Measurements from ENCODE around the gene KLHL40. TPM values are rescaled to one million over a fixed set of nuclear protein-coding genes. Genes with fewer than 3 reads are reported as not detected.
A peak's percentile ranks its signal among the peaks of the same experiment; 100 is the strongest.

KLHL40 gene
- total and polyA plus RNA-seq, 11 donors: 0.19 to 6.8 (median 0.73) TPM; not detected in 1

GRCh38 chr3:42674146-42674545, 11.2 kb upstream of the KLHL40 start:
- H3K27me3 ChIP-seq: no peaks in the 10 kb centered on the region
- H3K4me3 ChIP-seq: no peak overlapping the region
- TF ChIP-seq POLR2A (IDR thresholded peaks at IDR 0.05) (no peak), CTCF (IDR thresholded peaks at IDR 0.05) (no peak)
- intact Hi-C loops (cut with DNase I): no loop called here
- WGBS, 4 donors: 53 to 59% (median 56%) methylated on average over 3 of the region's 3 CpGs
- no peaks in the 10 kb centered on the region for H3K4me1 ChIP-seq
- H3K36me3 ChIP-seq: no peaks in the 10 kb centered on the region
- H3K9me3 ChIP-seq: peaks cover 0 to 26% (median 0%) of the 10 kb centered on the region in 12 donors
- DNase-seq: no peak
- no peak for ATAC-seq
- no peak overlapping the region for H3K27ac ChIP-seq

GRCh38 chr3:42675909-42676308, 9.4 kb upstream of the KLHL40 start:
- no peak overlapping the region for H3K27ac ChIP-seq
- H3K4me3 ChIP-seq: no peak overlapping the region
- WGBS, 4 donors: 79 to 84% (median 82%) methylated on average over 2 of the region's 2 CpGs
- DNase-seq (no peak), ATAC-seq (no peak)
- H3K27me3 ChIP-seq: no peaks in the 10 kb centered on the region
- H3K36me3 ChIP-seq: no peaks in the 10 kb centered on the region
- intact Hi-C loops (cut with DNase I): no loop called here
- TF ChIP-seq POLR2A (IDR thresholded peaks at IDR 0.05): no peak
- TF ChIP-seq CTCF (IDR thresholded peaks at IDR 0.05): no peak
- peaks cover 0 to 26% (median 0%) of the 10 kb centered on the region in 12 donors for H3K9me3 ChIP-seq
- H3K4me1 ChIP-seq: no peaks in the 10 kb centered on the region

- H3K36me3 ChIP-seq: no peaks in the 10 kb centered on the region
- H3K4me3 ChIP-seq: no peak overlapping the region
- no peak for ATAC-seq
- 68 to 78% (median 74%) methylated on average over 2 of the region's 2 CpGs for WGBS, 4 donors
- no peaks in the 10 kb centered on the region for H3K27me3 ChIP-seq
- H3K27ac ChIP-seq: no peak overlapping the region
- H3K4me1 ChIP-seq: peaks cover 0 to 9% (median 0%) of the 10 kb centered on the region in 12 donors
- peaks cover 0 to 26% (median 0%) of the 10 kb centered on the region in 12 donors for H3K9me3 ChIP-seq
- no peak for TF ChIP-seq POLR2A (IDR thresholded peaks at IDR 0.05)
- no peak for TF ChIP-seq CTCF (IDR thresholded peaks at IDR 0.05)
- peak in 1 of 5 donors; percentile 37 for DNase-seq
- intact Hi-C loops (cut with DNase I): no loop called here
These were observed 6.9 kb upstream of the KLHL40 start for GRCh38 chr3:42678447-42678846.

GRCh38 chr3:42680271-42680670, 5.1 kb upstream of the KLHL40 start:
- WGBS, 4 donors: 82 to 95% (median 83%) methylated on average over 1 of the region's 1 CpG
- no peak for ATAC-seq
- intact Hi-C loops (cut with DNase I): no loop called here
- Histone ChIP-seq H3K36me3 (no peaks in the 10 kb centered on the region), H3K9me3 (peaks cover 0 to 26% (median 0%) of the 10 kb centered on the region in 12 donors), H3K4me3 (no peak overlapping the region), H3K27me3 (no peaks in the 10 kb centered on the region), H3K27ac (no peak overlapping the region), H3K4me1 (peaks cover 0 to 24% (median 5%) of the 10 kb centered on the region in 12 donors)
- TF ChIP-seq CTCF (IDR thresholded peaks at IDR 0.05) (no peak), POLR2A (IDR thresholded peaks at IDR 0.05) (no peak)
- no peak for DNase-seq

Data from heart left ventricle (tissue), 16 donors.